NCI-H345 (cell line): ENCODE measurements around the gene ETNK2.
"Not testable (repeated sequence)": the region's sequence is repeated elsewhere in the genome, so short reads cannot be mapped to it uniquely, and the experiment has no call there.

Source experiments
- DNase-seq: peaks from one replicate; lab custom pipeline; 2025; lab: John Stamatoyannopoulos, UW

Gene ETNK2

DNA sequence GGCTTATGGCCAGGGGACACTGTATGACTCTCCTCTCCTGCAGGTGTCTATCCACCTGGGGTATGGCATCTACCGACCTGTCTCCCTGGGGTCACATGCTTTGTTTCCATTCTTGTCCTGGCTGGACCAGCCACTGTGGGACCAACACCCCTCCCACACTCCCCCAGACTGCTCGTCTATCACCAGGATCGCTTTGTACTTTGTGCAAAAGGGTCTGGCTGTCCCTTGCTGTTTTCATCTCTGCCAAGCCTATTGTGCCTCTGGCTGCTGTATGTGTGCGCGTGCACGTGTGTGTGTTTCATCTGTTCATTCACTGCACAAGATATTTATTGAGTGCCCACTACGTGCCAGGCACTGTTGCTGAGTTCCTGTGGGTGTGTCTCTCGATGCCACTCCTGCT lies 25.5 kb downstream of the ETNK2 start:
- no peak for DNase-seq

GRCh38 chr1:204125759-204126351 lies 26.0 kb downstream of the ETNK2 start:
- DNase-seq: no peak

GRCh38 chr1:204124639-204125038 lies 27.2 kb downstream of the ETNK2 start:
- DNase-seq: no peak

GRCh38 chr1:204123376-204123775 lies 28.5 kb downstream of the ETNK2 start:
- no peak for DNase-seq

DNA sequence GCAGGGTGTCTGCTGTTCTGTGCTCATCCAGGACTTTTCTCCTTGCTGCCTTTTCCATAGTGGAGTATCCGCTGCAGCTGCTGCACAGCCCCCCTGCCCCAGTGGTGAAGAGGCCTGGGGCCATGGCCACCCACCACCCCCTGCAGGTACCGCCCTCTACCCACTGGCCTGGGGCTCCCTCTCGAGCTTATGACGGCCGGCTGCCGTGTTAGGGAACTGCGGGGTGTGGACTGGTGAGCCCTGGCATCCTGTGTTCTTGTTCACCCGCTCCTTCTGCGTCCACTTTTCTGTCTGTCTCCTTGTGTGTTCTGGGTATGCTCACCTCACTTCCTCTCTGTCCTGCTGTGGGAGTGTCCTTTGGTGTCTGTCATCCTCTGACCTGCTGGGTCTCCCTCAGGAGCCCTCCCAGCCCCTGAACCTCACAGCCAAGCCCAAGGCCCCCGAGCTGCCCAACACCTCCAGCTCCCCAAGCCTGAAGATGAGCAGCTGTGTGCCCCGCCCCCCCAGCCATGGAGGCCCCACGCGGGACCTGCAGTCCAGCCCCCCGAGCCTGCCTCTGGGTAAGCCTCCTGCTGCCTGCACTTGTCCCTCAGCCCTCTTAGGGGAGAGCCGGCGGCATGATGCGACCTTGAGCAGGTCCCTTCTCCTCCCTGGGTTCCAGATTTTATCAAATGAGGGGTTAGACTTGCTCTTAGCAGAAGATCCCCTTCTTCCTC lies 29.8 kb downstream of the ETNK2 start:
- DNase-seq: no peak

- DNase-seq: no peak
Measured at GRCh38 chr1:204116539-204116938, 35.3 kb downstream of the ETNK2 start.

GRCh38 chr1:204115116-204115515 lies 36.7 kb downstream of the ETNK2 start:
- DNase-seq: no peak

DNA sequence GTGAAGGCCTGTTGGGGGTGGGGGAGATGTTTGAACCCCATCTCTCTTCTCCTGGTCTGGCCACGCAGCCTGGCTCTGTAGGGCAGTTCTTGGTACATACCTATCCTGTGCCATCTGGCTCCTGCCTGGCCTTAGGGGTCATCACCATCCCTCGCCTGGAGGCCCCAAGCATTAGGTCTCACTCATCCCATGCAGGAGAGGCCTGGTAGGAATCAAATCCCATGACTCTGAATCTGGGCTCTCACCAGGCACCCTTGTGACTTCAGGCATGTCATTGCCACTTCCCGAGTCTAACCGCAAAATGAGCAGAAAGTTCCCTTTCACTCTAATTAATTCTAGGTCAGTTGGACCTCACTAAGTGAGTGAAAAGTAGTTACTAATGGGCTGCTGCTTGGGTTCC lies 37.2 kb downstream of the ETNK2 start:
- DNase-seq: no peak

DNA sequence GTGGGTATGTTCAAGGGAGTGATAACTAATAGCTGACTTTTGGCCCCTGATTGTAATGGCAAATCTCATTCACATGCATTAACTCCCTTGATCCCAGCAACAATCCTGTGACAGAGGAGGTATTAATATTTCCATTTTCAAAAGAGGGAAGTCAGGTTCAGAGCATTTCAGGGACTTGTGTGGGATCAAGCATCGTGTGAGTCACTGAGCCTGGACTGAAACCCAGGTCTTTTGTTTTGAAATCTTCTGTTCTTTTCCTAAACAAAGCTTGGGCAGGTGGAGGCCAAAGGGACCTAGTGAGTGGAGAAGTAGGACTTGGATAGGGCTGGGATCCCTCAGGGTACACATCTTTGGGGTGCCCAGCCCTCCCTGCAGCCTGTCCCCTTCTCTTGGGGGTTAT lies 37.9 kb downstream of the ETNK2 start:
- no peak for DNase-seq

DNA sequence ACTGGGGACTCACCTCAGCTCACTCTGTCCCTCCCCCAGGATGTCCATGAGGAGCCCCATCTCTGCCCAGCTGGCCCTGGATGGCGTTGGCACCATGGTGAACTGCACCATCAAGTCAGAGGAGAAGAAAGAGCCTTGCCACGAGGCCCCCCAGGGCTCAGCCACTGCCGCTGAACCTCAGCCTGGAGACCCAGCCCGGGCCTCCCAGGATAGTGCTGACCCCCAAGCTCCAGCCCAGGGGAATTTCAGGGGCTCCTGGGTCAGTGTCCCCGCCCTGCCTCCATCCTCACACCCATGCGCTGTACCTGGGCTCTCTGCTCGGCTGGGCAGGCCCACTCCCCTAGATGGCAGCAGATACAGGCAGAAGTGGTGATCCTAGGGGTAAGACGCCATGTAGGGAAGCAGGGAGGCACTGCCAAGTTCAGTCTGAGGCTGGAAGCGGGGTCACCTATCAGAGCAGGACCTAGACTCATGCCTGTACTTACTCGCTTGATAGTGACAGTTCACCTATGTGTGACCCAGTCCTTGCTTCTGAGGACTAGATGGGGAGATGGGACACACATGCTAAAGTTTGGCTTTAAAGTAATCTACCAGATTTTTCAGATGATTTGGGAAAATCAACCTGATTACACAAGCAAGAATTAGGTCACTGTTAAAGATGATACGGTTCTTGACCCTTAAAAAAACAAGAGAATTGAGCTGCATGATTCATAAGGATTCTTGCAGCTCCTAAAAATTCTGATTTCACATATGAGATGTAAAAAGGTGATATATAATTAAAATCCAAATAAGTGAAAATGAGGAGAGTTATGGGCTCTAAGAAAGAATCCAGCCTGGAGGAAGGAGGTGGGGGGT lies 38.7 kb downstream of the ETNK2 start:
- no peak for DNase-seq

DNA sequence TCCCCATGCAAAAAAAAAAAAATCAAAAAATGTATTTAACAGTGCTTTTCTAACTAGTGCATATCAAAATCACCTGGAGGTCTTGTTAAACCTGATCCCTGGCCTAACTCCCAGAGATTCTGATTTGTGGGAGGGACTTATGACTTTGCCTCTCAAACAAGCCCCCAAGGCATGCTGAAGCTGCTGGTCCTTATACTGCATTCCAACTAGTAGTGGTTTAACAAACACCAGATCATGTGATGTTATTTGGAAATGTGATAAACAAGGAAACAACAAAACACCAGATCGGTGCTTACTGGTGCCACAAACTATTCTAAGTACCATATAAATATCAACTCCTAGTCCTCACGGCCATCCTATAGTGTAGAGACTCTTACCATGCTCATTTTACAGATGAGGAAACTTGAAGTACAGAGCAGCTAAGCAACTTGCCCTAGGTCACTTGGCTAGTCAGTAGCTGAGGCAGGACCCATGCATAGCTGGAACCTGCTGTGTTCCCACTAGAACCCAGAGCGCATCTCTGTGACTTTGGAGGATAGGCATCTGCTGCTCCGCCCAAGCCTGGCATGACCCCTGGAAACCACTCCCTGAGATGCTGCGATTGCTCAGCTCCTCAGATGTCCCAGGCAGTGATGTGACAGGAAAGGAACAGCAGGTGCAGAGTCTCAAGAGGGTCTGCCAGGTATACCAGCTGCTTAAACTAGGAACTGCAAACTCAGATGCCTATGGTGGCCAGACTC lies 40.8 kb downstream of the ETNK2 start:
- DNase-seq: no peak

GRCh38 chr1:204108312-204109141 lies 43.3 kb downstream of the ETNK2 start:
- peak; percentile 94 for DNase-seq

- DNase-seq: no peak
Measured at GRCh38 chr1:204107892-204108291, 44.0 kb downstream of the ETNK2 start.

- DNase-seq: no peak
Measured at GRCh38 chr1:204106825-204107224, 45.0 kb downstream of the ETNK2 start.

- DNase-seq: no peak
Measured at GRCh38 chr1:204105131-204105515, 46.7 kb downstream of the ETNK2 start.

- DNase-seq: peak; percentile 28
Measured at GRCh38 chr1:204104331-204105130, 47.3 kb downstream of the ETNK2 start.

GRCh38 chr1:204103431-204103741 lies 48.5 kb downstream of the ETNK2 start:
- no peak for DNase-seq

DNA sequence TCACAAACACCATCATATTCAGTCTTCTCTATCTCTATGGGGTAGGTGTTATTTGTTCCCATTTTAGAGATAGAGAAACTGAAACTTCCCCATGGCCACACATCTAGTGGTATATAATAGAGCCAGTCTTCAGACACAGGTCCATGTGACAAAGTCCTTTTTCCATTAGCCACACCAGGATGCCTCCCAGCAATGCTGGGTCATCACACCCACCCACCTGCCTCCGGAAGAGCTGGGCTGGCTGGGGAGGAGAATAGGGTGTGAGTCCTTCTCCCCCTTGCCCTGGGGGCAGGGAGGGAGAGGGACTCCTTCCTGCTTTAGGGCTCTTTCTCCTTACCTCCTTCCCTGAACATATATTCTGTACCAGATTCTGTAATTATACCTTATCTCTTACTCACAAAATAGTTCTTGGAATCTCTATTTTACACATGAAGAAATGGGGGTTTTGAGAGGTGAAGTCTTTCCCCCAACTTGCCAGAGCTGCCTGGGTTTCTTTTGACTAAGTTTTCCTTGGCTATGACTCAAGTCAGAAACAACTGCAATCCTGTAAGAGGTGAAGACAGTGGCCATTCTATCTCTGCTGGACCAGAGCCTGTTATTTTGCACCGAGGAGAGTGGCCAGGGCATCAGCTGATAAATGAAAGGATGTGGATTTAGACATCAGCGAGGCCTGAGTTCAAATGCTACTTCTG lies 49.0 kb downstream of the ETNK2 start:
- no peak for DNase-seq

- peak; percentile 46 for DNase-seq
Measured at GRCh38 chr1:204102029-204102611, 49.7 kb downstream of the ETNK2 start.

DNA sequence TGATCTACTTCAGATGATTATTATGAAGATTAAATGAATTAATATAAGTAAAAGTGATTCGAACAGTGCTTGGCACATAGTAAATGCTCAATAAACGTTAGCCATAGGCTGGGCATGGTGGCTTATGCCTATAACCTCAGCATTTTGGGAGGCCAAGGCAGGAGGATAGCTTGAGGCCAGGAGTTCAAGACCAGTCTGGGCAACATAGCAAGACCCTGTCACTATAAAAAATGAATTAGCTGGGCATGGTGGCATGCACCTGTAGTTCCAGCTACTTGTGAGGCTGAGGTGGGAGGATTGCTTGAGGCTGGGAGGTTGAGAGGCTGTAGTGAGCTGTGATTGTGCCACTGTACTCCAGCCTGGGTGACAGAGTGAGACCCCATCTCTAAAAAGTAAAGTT lies 52.1 kb downstream of the ETNK2 start:
- not testable (repeated sequence) for DNase-seq
